SU-DHL-6 (cell line): ENCODE measurements around the gene TMEM239.

Experiments
- H2AFZ ChIP-seq: fragments of 200-600 bp; sonication (generic); 2 replicates; pipeline ENCODE4 v1.6.1; 2014; ENCODE audit warnings: low read depth, mild to moderate bottlenecking, moderate library complexity, mixed read lengths, antibody characterized with exemption, low read length; ENCODE audit not compliant: severe bottlenecking
- H3F3A ChIP-seq: fragments of 200-600 bp; shearing (Covaris generic); 2 replicates; pipeline ENCODE4 v1.6.0; 2016; ENCODE audit warnings: antibody characterized with exemption, mild to moderate bottlenecking; ENCODE audit not compliant: insufficient read depth
- H3K27ac ChIP-seq: fragments of 200-600 bp; sonication (generic); 2 replicates; pipeline ENCODE4 v1.5.1; 2016; ENCODE audit warnings: low read depth, mild to moderate bottlenecking, low read length, moderate library complexity, mixed read lengths
- H3K27me3 ChIP-seq: fragments of 200-600 bp; sonication (generic), shearing (Covaris generic); 2 replicates; pipeline ENCODE4 v1.6.0; 2014; ENCODE audit warnings: mild to moderate bottlenecking, low read length
- H3K36me3 ChIP-seq: fragments of 200-600 bp; sonication (generic); 2 replicates; pipeline ENCODE4 v1.6.1; 2014; ENCODE audit warnings: mild to moderate bottlenecking, low read length, mixed read lengths
- H3K4me2 ChIP-seq: fragments of 300-600, 200-600 bp; shearing (Covaris generic), sonication (generic); 2 replicates; pipeline ENCODE4 v1.6.0; 2014; ENCODE audit warnings: low read length, low read depth, mild to moderate bottlenecking; ENCODE audit not compliant: poor library complexity, severe bottlenecking
- H3K4me3 ChIP-seq: fragments of 200-600 bp; sonication (generic); 2 replicates; pipeline ENCODE4 v1.5.1; 2014; ENCODE audit warnings: antibody characterized with exemption, low read length, mild to moderate bottlenecking, mixed read lengths; ENCODE audit not compliant: insufficient read depth, poor library complexity, severe bottlenecking
- H3K79me2 ChIP-seq: fragments of 200-600 bp; sonication (generic); 2 replicates; pipeline ENCODE4 v1.6.1; 2014; ENCODE audit warnings: mild to moderate bottlenecking, low read length, moderate library complexity; ENCODE audit not compliant: insufficient read depth
- H3K9ac ChIP-seq: fragments of 200-600 bp; sonication (generic); 2 replicates; pipeline ENCODE4 v1.7.0; 2014; ENCODE audit warnings: mild to moderate bottlenecking, low read length
- H3K9me2 ChIP-seq: fragments of 200-600 bp; sonication (generic); replicated peaks from 2 replicates; pipeline ENCODE4 v1.6.1; 2014; ENCODE audit warnings: low read length; ENCODE audit not compliant: insufficient read depth
- H3K9me3 ChIP-seq: fragments of 200-600 bp; sonication (generic); 2 replicates; pipeline ENCODE4 v1.6.1; 2014; ENCODE audit warnings: low read length, mixed read lengths; ENCODE audit not compliant: insufficient read depth
- H4K20me1 ChIP-seq: fragments of 200-600 bp; sonication (generic); 2 replicates; pipeline ENCODE4 v1.6.1; 2014; ENCODE audit warnings: low read depth, mild to moderate bottlenecking, antibody characterized with exemption, low read length, moderate library complexity, mixed read lengths
- EZH2phosphoT487 ChIP-seq: fragments of 200-600 bp; sonication (generic), shearing (Covaris generic); conservative IDR thresholded peaks from 2 replicates; pipeline ENCODE4 v1.6.1; 2018; ENCODE audit warnings: mild to moderate bottlenecking, antibody characterized with exemption, low read length, moderate library complexity, mixed read lengths
- TF ChIP-seq, protein P1 (sequence below): fragments of 200-600 bp; sonication (generic); IDR thresholded peaks from one replicate; pipeline ENCODE4 v1.5.1; 2017; ENCODE audit warnings: antibody characterized with exemption, mild to moderate bottlenecking, low read length, moderate library complexity; ENCODE audit not compliant: insufficient read depth, poor library complexity, severe bottlenecking

TMEM239 gene

DNA sequence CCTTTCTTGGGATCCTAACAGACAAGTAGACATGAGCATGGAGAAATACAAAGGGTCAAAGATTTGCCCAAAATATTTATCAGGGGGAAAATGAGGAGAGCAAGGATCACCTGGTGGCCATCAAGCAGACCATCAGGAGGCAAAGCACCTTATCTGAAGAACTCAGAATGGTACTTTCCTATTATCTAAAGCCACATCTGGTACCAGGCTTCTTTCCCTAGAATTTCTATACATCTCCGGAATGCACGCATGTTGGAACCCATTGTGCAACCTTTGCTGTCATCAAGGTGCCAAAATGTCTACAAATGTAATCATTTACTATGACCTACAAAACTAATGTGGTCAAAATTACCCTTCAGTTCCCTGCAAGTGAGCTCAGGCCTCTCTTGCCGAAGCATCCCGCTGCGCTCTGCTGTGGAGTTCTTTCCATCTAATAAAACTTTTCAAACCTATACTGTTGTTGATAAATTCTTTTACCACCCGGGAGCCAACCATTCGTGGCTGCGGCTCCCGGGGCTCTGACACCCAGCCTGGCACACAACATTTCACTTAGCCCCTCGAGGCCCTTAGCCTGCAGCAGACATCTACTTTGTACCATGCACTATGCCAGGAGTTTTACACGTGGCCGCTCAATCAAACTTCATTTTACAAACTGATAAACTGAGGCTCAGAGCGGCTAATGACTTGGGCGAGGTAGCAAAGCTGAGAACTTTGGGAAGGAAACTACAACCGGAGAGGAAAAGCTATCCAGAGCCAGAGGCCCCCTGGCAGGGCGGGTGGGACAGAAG, 11.9 kb upstream of the TMEM239 start:
- Histone ChIP-seq H2AFZ (no peak overlapping the region), H3K27me3 (no peaks in the 10 kb centered on the region), H3K9ac (no peak overlapping the region)

DNA sequence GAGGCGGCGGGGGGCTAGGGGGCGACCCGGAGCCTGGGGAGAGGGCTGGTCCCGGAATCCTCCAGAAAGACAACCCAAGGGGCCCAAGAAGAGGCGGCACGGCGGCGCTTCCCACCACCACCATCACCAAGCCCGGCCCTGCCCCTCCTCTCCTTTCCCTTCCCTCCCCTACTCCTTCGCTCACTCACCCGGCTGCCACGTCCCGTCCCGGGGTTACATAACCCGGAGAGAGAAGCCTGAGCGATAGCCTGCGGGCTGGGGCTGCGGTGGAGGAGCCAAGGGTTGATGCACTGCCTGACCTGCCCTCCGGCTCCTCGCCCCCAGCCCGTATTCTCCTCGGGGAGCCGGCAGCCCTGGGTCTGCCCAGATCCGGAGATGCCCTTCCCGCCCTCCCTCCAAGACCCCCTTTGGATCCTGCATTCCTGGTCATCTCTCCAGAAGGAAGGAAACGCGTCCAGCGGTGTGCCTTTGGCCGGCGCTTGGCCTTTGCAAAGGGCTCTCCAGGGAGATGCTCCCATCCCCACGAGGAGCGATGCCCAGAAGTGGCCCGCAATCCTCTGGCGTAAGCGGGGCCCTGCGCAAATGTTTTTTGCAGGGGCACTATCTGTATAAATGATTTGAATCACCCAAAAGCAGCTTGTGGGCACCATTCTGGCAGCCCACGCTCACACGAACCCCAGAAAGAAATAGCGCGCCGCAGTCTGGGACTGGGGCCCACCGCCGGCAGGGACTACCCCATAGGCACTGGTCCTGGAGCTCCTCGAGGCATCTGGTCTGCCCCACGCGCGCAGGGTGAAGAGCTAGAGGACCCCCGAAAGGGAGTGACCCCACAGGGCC, 11.1 kb upstream of the TMEM239 start:
- Histone ChIP-seq H3K9ac (no peak overlapping the region), H3K4me3 (no peak overlapping the region), H3K36me3 (no peaks in the 10 kb centered on the region), H3F3A (no peaks in the 10 kb centered on the region), H3K9me2 (no peaks in the 10 kb centered on the region), H3K27me3 (no peaks in the 10 kb centered on the region), H3K4me2 (no peak overlapping the region), H3K9me3 (no peaks in the 10 kb centered on the region), H2AFZ (no peak overlapping the region), H4K20me1 (no peaks in the 10 kb centered on the region), H3K27ac (no peak overlapping the region), H3K79me2 (no peaks in the 10 kb centered on the region)
- no peak for TF ChIP-seq EZH2phosphoT487
- TF ChIP-seq, protein P1, sequence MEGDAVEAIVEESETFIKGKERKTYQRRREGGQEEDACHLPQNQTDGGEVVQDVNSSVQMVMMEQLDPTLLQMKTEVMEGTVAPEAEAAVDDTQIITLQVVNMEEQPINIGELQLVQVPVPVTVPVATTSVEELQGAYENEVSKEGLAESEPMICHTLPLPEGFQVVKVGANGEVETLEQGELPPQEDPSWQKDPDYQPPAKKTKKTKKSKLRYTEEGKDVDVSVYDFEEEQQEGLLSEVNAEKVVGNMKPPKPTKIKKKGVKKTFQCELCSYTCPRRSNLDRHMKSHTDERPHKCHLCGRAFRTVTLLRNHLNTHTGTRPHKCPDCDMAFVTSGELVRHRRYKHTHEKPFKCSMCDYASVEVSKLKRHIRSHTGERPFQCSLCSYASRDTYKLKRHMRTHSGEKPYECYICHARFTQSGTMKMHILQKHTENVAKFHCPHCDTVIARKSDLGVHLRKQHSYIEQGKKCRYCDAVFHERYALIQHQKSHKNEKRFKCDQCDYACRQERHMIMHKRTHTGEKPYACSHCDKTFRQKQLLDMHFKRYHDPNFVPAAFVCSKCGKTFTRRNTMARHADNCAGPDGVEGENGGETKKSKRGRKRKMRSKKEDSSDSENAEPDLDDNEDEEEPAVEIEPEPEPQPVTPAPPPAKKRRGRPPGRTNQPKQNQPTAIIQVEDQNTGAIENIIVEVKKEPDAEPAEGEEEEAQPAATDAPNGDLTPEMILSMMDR: no peak

More for the DNA sequence above, 11.9 kb upstream of the TMEM239 start:
- Histone ChIP-seq H3K27ac (no peak overlapping the region), H3K9me3 (no peaks in the 10 kb centered on the region), H3K9me2 (no peaks in the 10 kb centered on the region), H3K79me2 (no peaks in the 10 kb centered on the region), H3K4me3 (no peak overlapping the region), H3F3A (no peaks in the 10 kb centered on the region), H4K20me1 (no peaks in the 10 kb centered on the region), H3K4me2 (no peak overlapping the region), H3K36me3 (no peaks in the 10 kb centered on the region)
- TF ChIP-seq, protein P1: no peak
- TF ChIP-seq EZH2phosphoT487: no peak

DNA sequence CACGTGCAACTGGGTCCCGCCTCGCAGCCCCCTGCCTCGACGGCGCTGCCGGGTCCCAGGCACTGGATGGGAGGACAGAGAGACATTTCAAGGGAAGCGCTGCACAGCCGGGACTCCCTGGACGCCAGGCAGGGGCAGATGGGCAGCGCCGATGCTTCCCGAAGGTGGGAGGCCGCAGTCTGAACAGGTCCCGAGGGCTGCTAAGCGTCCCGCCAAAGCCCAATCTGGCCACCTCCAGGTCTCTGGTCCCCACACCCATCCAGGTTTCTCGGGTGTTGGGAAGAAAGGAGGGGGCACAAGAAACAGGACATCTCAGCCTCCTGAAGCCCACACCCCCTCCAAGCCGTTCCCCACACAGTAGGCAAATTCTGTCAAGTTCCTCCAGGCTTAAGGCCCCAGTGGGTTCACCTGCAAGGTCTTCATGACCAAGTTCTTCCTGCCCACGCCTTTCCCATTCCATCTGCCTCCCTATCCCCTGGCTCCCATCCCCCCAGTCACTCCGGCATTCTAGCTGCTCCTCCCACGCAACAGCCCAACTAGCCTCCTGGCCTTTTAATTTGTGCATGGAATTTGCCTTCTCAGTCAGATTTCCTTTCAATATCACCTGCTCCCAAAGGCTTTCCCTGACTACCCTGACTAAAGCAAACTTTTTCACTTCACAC, 10.3 kb upstream of the TMEM239 start:
- no peak overlapping the region for H3K4me3 ChIP-seq
- no peak overlapping the region for H3K27ac ChIP-seq
- TF ChIP-seq EZH2phosphoT487: no peak
- TF ChIP-seq, protein P1: no peak
- H3K36me3 ChIP-seq: no peaks in the 10 kb centered on the region
- no peak overlapping the region for H2AFZ ChIP-seq
- H3K9me2 ChIP-seq: no peaks in the 10 kb centered on the region
- H3K79me2 ChIP-seq: no peaks in the 10 kb centered on the region
- no peaks in the 10 kb centered on the region for H3K27me3 ChIP-seq
- no peaks in the 10 kb centered on the region for H3K9me3 ChIP-seq
- no peaks in the 10 kb centered on the region for H4K20me1 ChIP-seq
- H3K9ac ChIP-seq: no peak overlapping the region
- no peak overlapping the region for H3K4me2 ChIP-seq
- H3F3A ChIP-seq: no peaks in the 10 kb centered on the region
